Measurements from ENCODE around the gene PLEKHF1. TPM values are rescaled to one million over a fixed set of nuclear protein-coding genes. Genes with fewer than 3 reads are reported as not detected.

PLEKHF1 gene
- 10 to 100 TPM; 53.1 to 53.9 TPM for total RNA-seq

- ChIA-PET CTCF (interaction anchor here (0.6 to 8.9 kb wide), 13 partner anchors 8 to 277 kb away, joined by 3 to 97 read pairs (median 6); partner anchors contain the start of genes C19orf12, POP4 and URI1), POLR2A (interaction anchor here (0.6 to 8.9 kb wide), 9 partner anchors 10 to 75 kb away, joined by 3 to 124 read pairs (median 31); partner anchors contain the start of genes C19orf12 and POP4)
- Mint-ChIP-seq H3K27me3 (peaks cover 1% of the 10 kb centered on the region), H3K9me3 (no peaks in the 10 kb centered on the region), H3K4me3 (peak within 1 kb of the TSS; percentile 94), H3K4me1 (peaks cover 63% of the 10 kb centered on the region), H3K36me3 (ENCODE audit: low read depth) (peaks cover 39% of the 10 kb centered on the region), H3K27ac (peak within 1 kb of the TSS; percentile 97)
- peak; percentile 90 for DNase-seq
Measured at GRCh38 chr19:29665215-29665825, at the start of gene PLEKHF1. PLEKHF1 (plus strand) TSS chr19:29665461; CDS start chr19:29673840, 8,379 bp downstream.

DNA sequence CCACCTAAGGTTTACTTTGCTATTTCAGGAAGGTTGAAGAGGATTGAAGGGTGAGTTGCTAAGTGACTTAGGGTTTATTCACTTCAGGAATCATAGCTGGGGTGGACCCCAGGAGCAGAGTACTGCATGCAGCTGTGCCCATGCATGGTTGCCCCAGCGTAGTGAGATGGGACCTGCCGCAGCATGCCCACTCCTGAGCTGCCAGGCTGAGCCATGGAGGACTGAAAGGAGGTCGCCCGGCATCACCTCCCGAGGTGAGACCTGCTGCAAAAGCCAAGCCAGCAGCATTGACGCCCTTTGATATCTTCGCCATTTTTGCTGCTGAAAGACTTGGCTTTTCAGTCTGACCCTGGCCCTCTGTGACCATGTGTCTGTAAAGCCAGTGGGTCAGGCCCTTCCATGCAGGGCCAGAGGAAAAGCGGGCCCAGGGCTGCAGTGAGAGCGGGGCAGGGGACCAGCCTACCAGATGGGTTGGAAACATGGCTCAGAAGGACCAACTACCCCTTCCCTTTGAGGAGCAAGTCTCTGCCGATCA, 49.3 kb upstream of the PLEKHF1 start:
- no peak overlapping the region for H3K4me3 Mint-ChIP-seq
- ChIA-PET CTCF (interaction anchor here (1.3 to 2.1 kb wide), 3 partner anchors 8 to 56 kb away, joined by 6 to 11 read pairs (median 6); no protein-coding TSS in a partner anchor), POLR2A (interaction anchor here (1.6 to 1.9 kb wide), 2 partner anchors 8 to 57 kb away, joined by 4 to 6 read pairs; no protein-coding TSS in a partner anchor)
- H3K27ac Mint-ChIP-seq: no peak overlapping the region
- H3K4me1 Mint-ChIP-seq: peaks cover 17% of the 10 kb centered on the region
- no peaks in the 10 kb centered on the region for H3K9me3 Mint-ChIP-seq
- H3K27me3 Mint-ChIP-seq: no peaks in the 10 kb centered on the region
- H3K36me3 Mint-ChIP-seq (ENCODE audit: low read depth): peaks cover 53% of the 10 kb centered on the region
- no peak for DNase-seq

GRCh38 chr19:29616541-29616940, 48.7 kb upstream of the PLEKHF1 start:
- CTCF ChIA-PET: interaction anchor here (1.7 to 2.1 kb wide), 2 partner anchors 10 to 52 kb away, joined by 4 to 11 read pairs; partner anchors contain the start of gene POP4
- H3K27ac Mint-ChIP-seq: no peak overlapping the region
- no peak for DNase-seq
- H3K9me3 Mint-ChIP-seq: no peaks in the 10 kb centered on the region
- no peak overlapping the region for H3K4me3 Mint-ChIP-seq
- peaks cover 47% of the 10 kb centered on the region for H3K36me3 Mint-ChIP-seq (ENCODE audit: low read depth)
- POLR2A ChIA-PET: interaction anchor here (0.9 to 11.4 kb wide), 6 partner anchors 10 to 78 kb away, joined by 3 to 131 read pairs (median 4); partner anchors contain the start of gene POP4
- no peaks in the 10 kb centered on the region for H3K27me3 Mint-ChIP-seq
- H3K4me1 Mint-ChIP-seq: peaks cover 21% of the 10 kb centered on the region

DNA sequence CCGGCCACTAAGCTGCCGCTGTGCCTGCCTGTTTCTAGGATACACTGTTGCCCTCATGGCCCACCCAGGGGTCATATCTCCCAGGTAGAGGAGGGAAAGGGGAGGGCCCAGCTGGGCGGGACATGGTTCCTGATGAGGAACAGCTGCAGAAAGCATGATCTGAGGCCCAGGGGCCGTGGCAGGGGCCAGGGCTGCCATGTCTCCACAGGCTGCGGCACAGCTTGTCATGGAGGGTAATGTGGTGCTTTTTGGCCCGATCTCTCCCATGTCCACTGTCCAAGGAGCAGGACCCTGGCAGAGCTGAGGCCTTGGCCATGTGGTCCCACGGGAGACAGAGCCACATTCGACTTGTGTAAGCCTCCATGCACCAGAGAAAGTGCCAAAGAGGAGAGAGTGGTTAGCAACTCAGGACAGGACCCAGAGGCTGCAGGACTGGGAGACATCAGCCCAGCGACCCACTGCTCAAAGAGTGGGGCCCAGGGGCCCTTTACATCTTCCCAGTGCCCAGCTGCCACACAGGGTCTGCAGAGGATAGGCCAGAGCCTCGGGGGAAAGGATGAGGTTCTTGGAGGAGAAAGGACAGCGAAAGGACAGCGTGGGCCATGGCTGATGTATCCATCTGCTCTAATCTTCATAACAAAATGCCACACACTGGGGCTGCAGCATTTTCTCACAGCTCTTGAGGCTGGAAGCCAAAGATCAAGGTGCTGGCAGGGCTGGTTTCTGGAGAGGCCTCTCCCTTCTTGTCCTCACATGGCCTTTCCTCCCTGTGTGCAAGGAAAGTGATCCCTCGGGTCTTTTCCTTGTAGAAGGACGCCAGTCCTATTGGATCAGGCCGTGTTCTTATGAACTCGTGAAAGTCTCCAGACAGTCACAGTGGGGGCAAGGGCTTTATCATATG, 47.6 kb upstream of the PLEKHF1 start:
- peaks cover 30% of the 10 kb centered on the region for H3K4me1 Mint-ChIP-seq
- H3K4me3 Mint-ChIP-seq: no peak overlapping the region
- no peak overlapping the region for H3K27ac Mint-ChIP-seq
- H3K36me3 Mint-ChIP-seq (ENCODE audit: low read depth): peaks cover 39% of the 10 kb centered on the region
- CTCF ChIA-PET: interaction anchor here (1.7 to 6.5 kb wide), 2 partner anchors 11 to 97 kb away, joined by 4 to 43 read pairs; partner anchors contain the start of genes C19orf12 and POP4
- POLR2A ChIA-PET: interaction anchor here (0.9 to 11.4 kb wide), 7 partner anchors 11 to 77 kb away, joined by 3 to 131 read pairs (median 4); partner anchors contain the start of gene POP4
- H3K9me3 Mint-ChIP-seq: no peaks in the 10 kb centered on the region
- H3K27me3 Mint-ChIP-seq: no peaks in the 10 kb centered on the region
- DNase-seq: no peak

DNA sequence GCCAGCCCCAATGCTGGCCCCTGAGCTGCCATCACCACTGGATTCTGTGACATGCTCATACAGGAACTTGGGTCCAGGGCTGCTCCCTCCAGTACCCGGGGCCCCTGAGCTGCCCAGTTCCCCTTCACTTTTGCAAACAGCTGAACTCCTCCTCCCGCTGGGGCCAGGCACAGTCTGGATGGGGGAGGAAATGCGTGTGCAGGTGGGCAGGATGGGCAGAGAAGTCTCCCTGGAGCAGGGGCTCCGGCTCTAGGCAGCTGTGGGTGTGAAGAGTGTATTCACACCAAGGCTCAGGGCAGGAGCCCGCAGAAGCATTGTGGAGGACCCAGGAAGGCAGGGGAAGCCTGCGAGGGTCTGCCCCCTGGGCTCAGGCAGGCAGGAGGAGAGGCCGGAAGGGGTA, 46.8 kb upstream of the PLEKHF1 start:
- Mint-ChIP-seq H3K9me3 (no peaks in the 10 kb centered on the region), H3K4me1 (peaks cover 36% of the 10 kb centered on the region), H3K27ac (no peak overlapping the region), H3K4me3 (no peak overlapping the region), H3K36me3 (ENCODE audit: low read depth) (peaks cover 31% of the 10 kb centered on the region), H3K27me3 (no peaks in the 10 kb centered on the region)
- no peak for DNase-seq
- ChIA-PET CTCF (interaction anchor here (4.3 to 9.7 kb wide), 4 partner anchors 8 to 97 kb away, joined by 43 to 95 read pairs (median 66); partner anchors contain the start of genes C19orf12 and PLEKHF1), POLR2A (interaction anchor here (1.3 to 11.4 kb wide), 3 partner anchors 12 to 72 kb away, joined by 3 to 131 read pairs (median 76); partner anchors contain the start of gene POP4)

GRCh38 chr19:29618871-29619270, 46.4 kb upstream of the PLEKHF1 start:
- H3K27ac Mint-ChIP-seq: no peak overlapping the region
- peaks cover 40% of the 10 kb centered on the region for H3K4me1 Mint-ChIP-seq
- ChIA-PET CTCF (interaction anchor here (1.4 to 9.7 kb wide), 5 partner anchors 8 to 96 kb away, joined by 3 to 95 read pairs (median 46); partner anchors contain the start of genes C19orf12 and PLEKHF1), POLR2A (interaction anchor here (1.2 to 11.4 kb wide), 5 partner anchors 12 to 407 kb away, joined by 3 to 131 read pairs (median 76); partner anchors contain the start of genes C19orf12, PLEKHF1 and POP4)
- peaks cover 27% of the 10 kb centered on the region for H3K36me3 Mint-ChIP-seq (ENCODE audit: low read depth)
- H3K27me3 Mint-ChIP-seq: no peaks in the 10 kb centered on the region
- no peak for DNase-seq
- H3K4me3 Mint-ChIP-seq: no peak overlapping the region
- H3K9me3 Mint-ChIP-seq: no peaks in the 10 kb centered on the region

- POLR2A ChIA-PET: interaction anchor here (0.9 to 11.4 kb wide), 10 partner anchors 10 to 94 kb away, joined by 3 to 131 read pairs (median 11); partner anchors contain the start of genes C19orf12, PLEKHF1 and POP4
Measured at GRCh38 chr19:29620931-29621351, 44.3 kb upstream of the PLEKHF1 start.

DNA sequence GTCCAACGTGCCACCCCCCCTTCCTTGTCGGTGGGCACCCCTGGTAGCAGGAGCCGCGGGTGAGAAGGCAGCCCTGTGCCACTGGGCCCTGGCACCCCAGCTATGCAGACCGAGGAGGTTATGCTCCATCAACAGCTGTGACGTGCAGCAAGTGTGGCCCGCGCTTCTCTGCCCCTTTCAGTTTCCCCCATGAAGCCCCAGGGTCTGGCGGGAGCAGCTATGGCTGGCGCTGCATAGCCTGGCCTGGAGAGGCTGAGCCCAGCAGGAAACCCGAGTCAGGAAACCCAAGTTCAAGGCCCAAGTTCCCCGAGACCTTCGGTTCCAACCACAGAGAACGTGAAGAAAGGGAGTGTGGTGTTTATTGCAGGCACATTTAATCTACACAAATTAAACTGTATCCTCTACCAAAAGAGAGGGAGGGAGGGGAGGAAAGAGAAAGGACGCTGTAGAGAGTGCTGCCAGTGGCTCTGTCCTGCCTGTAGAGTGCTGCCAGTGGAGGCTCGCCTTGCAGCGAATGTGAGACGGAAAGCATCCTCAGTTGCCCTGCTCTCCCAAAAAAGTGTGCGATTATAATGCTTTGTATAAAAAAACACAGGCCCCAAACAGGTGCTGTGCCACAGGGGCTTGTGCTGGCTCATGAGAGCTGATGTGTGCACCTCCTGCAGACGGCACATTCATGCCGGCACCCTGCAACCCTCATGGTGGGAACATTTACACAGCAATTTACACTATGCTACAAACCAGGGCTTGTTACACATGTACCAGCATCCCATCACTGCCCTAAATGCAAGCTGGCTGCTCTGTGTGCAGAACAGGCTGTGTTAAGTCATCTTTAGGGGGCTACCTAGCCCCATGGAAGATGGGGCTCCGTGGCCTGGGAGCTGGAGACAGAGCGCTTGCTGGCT, 42.8 kb upstream of the PLEKHF1 start:
- no peaks in the 10 kb centered on the region for H3K36me3 Mint-ChIP-seq (ENCODE audit: low read depth)
- peak overlapping the region; percentile 86 for H3K4me3 Mint-ChIP-seq
- H3K4me1 Mint-ChIP-seq: peaks cover 65% of the 10 kb centered on the region
- ChIA-PET CTCF (interaction anchor here (1.6 to 9.7 kb wide), 11 partner anchors 12 to 93 kb away, joined by 3 to 95 read pairs (median 20); partner anchors contain the start of genes C19orf12, PLEKHF1 and POP4), POLR2A (interaction anchor here (0.9 to 11.4 kb wide), 12 partner anchors 11 to 190 kb away, joined by 3 to 131 read pairs (median 12); partner anchors contain the start of genes C19orf12, PLEKHF1 and POP4)
- H3K27me3 Mint-ChIP-seq: no peaks in the 10 kb centered on the region
- peak; percentile 44 for DNase-seq
- H3K27ac Mint-ChIP-seq: peak overlapping the region; percentile 97
- H3K9me3 Mint-ChIP-seq: no peaks in the 10 kb centered on the region

More at GRCh38 chr19:29620931-29621351, 44.3 kb upstream of the PLEKHF1 start:
- no peaks in the 10 kb centered on the region for H3K27me3 Mint-ChIP-seq
- no peaks in the 10 kb centered on the region for H3K9me3 Mint-ChIP-seq
- H3K27ac Mint-ChIP-seq: peak overlapping the region; percentile 97
- peak; percentile 60 for DNase-seq
- H3K4me3 Mint-ChIP-seq: peak overlapping the region; percentile 29
- CTCF ChIA-PET: interaction anchor here (1.4 to 9.7 kb wide), 7 partner anchors 11 to 94 kb away, joined by 4 to 95 read pairs (median 43); partner anchors contain the start of genes C19orf12, PLEKHF1 and POP4
- peaks cover 58% of the 10 kb centered on the region for H3K4me1 Mint-ChIP-seq
- peaks cover 10% of the 10 kb centered on the region for H3K36me3 Mint-ChIP-seq (ENCODE audit: low read depth)

DNA sequence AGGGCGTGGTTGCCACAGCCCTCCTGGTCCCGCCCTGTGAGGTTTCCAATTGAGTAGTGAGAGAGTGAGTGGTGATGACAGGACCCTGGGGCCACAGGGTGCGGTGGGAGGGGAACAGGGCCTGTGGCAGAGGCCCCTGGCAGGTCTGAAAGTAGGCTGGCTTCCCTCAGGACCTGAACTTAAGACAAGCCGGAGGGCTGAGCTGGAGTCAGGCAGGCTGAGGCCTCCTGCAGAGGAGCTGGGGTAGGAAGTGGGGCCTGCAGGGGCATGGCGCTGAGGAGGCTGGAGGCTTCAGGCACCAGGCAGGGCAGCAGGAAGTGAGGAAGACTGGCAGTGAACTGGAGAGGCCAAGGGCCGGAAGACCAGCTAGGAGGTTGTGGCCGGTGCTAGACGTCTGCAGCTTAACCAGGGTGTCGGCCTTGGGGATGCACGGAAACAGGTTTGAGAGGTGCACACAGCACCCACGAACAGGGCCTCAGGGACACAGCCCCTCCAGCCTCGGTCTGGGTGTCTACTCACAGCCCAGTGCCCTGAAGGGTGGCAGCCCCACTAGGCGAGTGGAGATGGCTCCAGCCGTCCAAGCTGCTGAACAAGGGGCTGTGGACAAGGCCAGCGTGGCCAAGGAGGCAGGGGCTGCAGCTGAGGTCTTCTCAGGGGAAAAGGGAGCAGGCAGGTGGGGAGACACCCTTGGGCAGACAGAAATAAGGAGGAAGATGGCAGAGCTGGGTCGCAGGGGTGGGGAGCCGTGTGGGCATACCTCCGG, 41.4 kb upstream of the PLEKHF1 start:
- no peaks in the 10 kb centered on the region for H3K9me3 Mint-ChIP-seq
- DNase-seq: peak; percentile 81
- H3K4me3 Mint-ChIP-seq: peak overlapping the region; percentile 86
- H3K27me3 Mint-ChIP-seq: no peaks in the 10 kb centered on the region
- peak overlapping the region; percentile 97 for H3K27ac Mint-ChIP-seq
- ChIA-PET CTCF (interaction anchor here (0.9 to 9.7 kb wide), 14 partner anchors 9 to 91 kb away, joined by 3 to 95 read pairs (median 9); partner anchors contain the start of genes C19orf12, PLEKHF1 and POP4), POLR2A (interaction anchor here (1.3 to 11.4 kb wide), 14 partner anchors 9 to 318 kb away, joined by 4 to 131 read pairs (median 9); partner anchors contain the start of genes C19orf12, PLEKHF1, POP4 and URI1)
- no peaks in the 10 kb centered on the region for H3K36me3 Mint-ChIP-seq (ENCODE audit: low read depth)
- peaks cover 68% of the 10 kb centered on the region for H3K4me1 Mint-ChIP-seq

- ChIA-PET POLR2A (interaction anchor here (1.3 to 11.4 kb wide), 14 partner anchors 9 to 317 kb away, joined by 4 to 131 read pairs (median 9); partner anchors contain the start of genes C19orf12, PLEKHF1, POP4 and URI1), CTCF (interaction anchor here (0.8 to 9.7 kb wide), 15 partner anchors 10 to 90 kb away, joined by 3 to 95 read pairs (median 8); partner anchors contain the start of genes C19orf12, PLEKHF1 and POP4)
- Mint-ChIP-seq H3K27ac (peak overlapping the region; percentile 97), H3K27me3 (no peaks in the 10 kb centered on the region), H3K9me3 (no peaks in the 10 kb centered on the region), H3K4me1 (peaks cover 68% of the 10 kb centered on the region), H3K36me3 (ENCODE audit: low read depth) (no peaks in the 10 kb centered on the region), H3K4me3 (peak overlapping the region; percentile 86)
- DNase-seq: no peak
Measured at GRCh38 chr19:29624489-29625185, 40.6 kb upstream of the PLEKHF1 start.

All from activated CD4-positive, alpha-beta memory T cell treated with anti-CD3 and anti-CD28 coated beads, Interleukin-2, amount 10 ng/mL, durations not matched to agents 7 days and 5 days (primary cell).